NCI-H510A (cell line): Measurements from ENCODE around the gene CSNK2A1.
"Not testable (repeated sequence)": the region's sequence is repeated elsewhere in the genome, so short reads cannot be mapped to it uniquely, and the experiment has no call there.

Source experiments
- DNase-seq: peaks from one replicate; lab custom pipeline; 2025; lab: John Stamatoyannopoulos, UW

The CSNK2A1 gene

DNA sequence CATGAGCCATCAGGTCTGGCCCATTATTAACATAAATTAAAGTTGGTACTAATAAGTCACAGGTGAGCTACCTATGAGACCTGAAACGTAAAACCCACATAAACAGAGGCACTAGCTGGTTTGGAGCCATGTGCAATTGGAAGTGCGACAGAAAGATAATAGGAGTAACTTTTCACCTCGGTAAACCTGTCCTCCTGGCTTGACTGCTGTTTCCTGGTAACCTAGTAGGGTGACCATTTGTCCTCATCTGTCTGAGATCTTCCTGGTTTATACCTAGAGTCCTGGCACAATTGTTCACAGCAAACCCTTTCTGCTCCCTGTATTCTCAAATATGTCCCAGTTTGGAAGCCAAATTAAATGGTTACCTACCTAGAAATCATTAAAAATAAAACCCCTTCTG lies 88.6 kb downstream of the CSNK2A1 start:
- no peak for DNase-seq

DNA sequence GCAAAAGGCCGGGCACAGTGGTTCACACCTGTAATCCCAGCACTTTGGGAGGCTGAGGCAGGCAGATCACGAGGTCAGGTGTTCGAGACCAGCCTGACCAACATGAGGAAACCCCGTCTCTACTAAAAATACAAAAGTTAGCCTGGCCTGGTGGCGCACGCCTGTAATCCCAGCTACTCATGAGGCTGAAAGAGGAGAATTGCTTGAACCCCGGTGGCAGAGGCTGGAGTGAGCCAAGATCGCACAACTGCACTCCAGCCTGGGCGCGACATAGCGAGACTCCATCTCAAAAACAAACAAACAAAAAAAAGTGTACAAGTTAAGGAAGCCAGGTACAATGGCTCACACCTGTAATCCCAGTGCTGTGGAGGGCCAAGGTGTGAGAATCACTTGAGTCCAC lies 91.6 kb downstream of the CSNK2A1 start:
- not testable (repeated sequence) for DNase-seq

- no peak for DNase-seq
Observed at GRCh38 chr20:445514-446336, 97.9 kb downstream of the CSNK2A1 start.

DNA sequence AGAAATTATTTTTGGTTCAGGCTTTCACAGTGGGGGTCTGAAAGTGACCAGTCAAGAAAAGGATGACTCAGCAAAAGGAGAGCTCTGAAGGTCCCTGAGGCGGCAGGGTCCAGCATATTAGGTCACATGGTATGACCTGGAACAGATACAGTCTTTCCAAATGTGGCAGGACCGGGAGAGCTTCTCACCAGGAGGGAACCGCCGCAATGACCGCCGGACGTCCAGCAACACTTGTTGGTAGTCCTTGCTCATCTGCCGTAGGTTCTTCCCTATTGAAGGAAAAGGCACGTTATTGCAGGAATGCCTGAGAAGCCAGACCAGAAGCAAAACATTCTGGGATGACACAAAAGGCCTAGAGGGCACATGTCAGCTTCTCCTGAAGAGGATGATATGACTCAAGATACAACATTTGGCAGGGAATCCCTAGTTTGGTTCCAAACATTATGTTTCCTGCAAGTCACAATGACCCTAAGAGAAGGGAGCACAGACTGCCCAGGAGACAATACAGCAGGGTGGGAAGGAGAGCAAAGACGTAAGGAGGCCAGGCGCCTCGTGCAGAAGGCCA lies 98.6 kb downstream of the CSNK2A1 start:
- DNase-seq: no peak

GRCh38 chr20:444117-444516 lies 99.5 kb downstream of the CSNK2A1 start:
- DNase-seq: no peak

DNA sequence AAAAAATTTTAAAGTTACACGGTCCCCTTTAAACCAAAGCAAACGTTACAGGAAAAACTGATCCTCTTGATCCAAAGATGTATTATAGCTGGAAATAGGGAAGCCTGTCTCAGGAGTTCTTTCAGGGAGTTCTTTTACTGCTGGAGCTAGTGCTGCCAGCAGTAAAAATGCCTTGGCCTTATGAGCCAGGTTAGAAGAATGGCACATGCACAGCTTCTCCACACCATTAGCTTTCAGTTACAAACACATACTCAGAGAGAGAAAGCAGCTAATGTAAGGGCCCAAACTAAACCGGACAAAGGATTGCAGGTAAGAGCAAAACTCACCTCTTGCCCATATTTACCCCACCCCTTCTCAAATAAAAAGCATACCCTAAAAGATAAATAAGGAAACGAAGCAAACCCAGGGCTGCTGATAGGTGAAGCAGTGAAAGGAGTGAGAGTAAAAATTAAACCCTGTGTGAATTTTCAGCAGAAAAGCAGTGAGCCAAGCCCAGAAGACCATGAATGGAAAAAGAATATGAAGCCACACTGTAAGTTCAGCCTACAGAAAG lies 100.3 kb downstream of the CSNK2A1 start:
- no peak for DNase-seq

DNA sequence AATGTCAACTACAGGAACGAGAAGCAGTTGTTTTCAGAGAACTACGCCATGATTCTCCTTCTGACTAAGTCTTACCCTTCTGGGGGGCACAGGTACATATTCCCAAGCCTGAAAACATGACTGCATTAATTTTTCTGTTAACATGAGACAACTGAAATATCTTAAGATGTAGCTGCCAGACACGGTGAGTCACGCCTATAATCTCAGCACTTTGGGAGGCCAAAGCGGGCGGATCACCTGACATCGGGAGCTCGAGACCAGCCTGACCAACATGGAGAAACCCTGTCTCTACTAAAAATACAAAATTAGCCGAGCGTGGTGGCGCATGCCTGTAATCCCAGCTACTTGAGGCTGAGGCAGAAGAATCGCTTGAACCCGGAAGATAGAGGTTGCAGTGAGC lies 103.0 kb downstream of the CSNK2A1 start:
- DNase-seq: no peak

DNA sequence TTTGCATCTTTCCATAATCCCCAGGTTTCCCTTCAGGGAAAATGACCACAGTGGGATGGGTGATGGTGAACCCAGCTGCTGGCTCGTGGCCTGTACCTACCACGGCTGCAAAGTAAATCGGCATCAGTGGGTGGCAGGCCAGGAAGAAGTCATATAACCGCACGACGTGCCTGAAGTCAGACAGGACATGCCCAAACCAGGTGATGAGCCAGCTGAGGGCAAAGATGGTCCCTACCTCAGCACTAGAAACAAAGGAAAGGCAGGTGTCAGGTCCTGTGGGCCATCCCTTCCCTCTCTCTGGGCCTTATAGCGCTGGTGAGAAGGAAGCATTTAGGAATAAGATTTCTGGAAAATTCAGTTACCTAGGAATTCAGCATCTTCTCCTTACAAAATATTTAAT lies 103.4 kb downstream of the CSNK2A1 start:
- DNase-seq: no peak

DNA sequence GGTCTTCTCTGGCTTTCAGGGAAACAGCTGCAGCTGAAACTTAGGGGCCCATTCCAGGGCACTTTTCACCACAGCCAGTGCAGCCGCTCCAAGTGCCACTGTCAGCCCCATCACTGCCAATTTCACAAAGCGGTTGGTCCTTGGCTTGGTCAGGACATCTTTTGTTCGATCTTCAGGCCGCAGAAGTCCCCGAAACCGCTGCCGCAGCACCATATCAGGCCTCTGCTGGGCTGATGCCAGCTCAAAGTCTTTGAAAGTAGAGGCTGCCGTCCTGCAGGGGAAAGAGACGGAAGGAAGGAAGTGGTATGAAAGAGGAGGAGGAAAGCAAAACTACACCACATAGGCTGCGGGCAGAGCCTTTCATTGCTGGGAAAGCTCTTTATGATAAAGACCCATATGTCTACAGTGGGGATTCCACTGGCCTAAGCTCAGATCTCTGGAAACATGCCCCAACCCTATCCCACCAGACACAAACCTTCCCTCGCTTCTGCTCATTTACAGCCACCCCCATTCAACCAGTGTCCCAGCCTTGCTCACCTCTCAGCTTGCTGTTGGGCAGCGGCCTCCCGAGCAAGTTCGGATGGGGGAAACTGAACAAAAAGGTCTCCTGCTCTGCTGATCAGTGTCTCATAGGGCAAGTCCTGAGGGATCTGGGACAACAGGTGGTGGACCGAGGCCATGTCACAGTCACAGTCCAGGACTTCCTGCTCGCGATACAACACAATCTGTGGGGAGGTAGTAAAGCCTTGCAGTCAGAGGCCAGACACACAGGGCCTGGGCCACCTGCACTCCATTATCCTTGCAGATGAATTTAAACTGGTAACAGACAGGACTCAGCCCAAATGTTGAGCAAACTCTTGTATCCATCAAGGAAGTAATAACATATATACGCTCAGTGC lies 104.8 kb downstream of the CSNK2A1 start:
- no peak for DNase-seq

DNA sequence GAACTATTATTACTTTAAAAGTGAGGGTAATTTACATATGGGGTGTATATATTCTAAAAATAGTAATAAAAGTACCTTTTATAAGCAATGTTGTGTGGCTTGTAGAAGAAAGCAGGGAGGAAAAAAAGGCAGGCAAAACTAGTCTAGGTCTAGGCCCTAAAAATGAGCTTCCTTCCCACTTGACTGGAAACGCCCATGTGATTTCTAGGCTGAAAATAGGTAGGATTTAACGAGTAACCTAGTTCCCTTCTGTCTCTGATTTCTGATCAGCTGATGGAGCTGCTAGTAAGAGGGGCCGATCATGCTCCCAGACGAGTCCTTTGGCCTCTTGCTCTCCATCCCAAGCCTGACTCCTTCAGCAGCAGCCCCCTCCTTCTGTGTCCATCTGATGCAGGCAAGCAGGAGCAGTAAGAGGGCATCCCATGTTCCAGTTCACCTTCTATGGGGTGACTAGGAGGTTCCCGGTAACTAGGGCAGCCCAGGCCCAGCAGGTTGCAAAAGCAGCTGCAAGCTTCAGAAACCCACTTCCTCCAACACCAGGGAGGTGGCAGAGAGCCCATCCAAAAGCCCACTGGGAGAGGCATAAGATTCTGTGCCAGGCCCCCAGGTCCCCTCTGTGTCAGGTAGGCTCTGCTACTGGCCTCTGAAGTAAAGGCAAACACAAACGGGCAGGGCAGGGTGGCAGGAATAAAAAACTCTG lies 105.7 kb downstream of the CSNK2A1 start:
- DNase-seq: no peak

GRCh38 chr20:436476-436875 lies 107.1 kb downstream of the CSNK2A1 start:
- DNase-seq: no peak

DNA sequence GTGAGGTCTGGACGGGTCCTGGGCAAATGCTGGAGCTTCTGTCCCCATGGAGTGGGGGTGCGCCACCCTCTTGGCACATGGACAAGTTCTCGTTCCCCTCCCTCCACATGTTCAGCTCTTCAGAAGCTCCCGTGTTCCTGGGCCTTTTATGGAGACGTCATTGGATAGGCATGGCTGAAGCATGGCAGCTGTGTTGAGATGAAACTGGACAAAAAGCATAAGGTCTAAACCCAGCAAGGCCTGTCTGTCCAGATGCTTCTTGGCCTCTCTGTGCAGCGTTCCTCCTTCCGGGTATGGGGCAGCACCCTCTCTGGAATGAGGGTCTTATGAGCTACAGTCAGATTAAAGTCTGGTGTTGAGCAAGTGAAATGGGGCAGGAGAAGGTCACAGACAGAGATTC lies 108.0 kb downstream of the CSNK2A1 start:
- no peak for DNase-seq

DNA sequence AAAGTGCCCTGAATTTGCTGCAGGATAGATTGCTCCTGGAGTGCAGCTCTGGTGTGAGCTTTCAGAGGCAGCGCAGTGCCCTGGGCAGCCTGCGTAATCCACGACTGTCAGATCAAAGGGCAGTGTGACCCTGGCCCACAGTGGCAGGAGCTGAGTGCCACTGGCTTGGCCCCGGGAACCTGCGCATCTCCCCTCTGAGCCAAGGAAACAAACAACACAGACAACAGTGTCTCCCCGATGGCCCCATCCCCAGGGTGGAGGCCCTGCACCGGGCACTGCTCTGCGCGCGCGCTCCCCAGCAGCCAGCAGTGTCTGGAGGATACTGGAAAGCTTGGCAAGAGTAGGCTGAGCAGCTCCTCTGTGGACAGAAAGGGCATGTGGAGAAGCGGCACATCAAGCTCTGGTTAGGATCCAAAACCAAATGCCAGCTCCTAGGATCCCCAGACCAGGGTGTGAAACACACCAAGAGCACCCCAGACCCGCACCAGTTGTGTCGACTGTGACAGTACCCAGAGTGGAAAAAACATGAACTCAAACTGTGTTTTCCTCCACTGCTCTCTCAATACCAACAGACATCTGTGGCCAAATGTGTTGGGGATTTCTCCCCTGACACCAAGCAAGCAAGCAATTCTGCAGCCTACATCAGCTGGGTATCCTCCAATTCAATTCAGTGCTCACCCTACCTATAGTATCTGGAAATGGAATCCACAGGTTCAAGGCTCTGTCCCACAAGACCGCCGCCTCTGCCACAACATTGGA lies 108.8 kb downstream of the CSNK2A1 start:
- no peak for DNase-seq

- DNase-seq: no peak
Observed at GRCh38 chr20:434221-434620, 109.4 kb downstream of the CSNK2A1 start.

- no peak for DNase-seq
Observed at GRCh38 chr20:433300-433975, 110.2 kb downstream of the CSNK2A1 start.

- no peak for DNase-seq
Observed at GRCh38 chr20:432677-433299, 110.8 kb downstream of the CSNK2A1 start.

DNA sequence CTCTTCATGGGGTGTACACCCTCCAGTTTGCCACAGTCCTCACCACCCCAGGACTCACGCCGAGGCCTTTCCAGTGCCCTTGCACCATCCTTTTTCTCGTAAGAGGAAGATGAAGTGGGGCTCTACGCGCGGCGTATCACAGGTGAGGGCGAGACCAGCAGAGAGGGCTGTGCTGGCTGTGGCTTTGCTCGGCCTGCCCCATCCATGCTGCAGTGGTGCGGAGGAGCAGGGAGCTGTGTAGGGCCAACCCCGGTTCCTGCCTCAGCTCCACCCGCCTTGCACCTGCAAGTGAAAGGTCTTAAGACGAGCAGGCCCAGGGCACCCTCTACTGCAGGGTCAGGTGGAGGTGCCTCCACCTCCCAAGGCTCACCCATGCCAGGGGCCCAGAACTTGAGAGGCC lies 111.4 kb downstream of the CSNK2A1 start:
- no peak for DNase-seq

- DNase-seq: peak; percentile 72
Observed at GRCh38 chr20:431012-431904, 112.3 kb downstream of the CSNK2A1 start.
